Measurements from ENCODE around the gene GSTA1.
"Not testable (repeated sequence)": the region's sequence is repeated elsewhere in the genome, so short reads cannot be mapped to it uniquely, and the experiment has no call there.

- not testable (repeated sequence) for TF ChIP-seq EZH2 (IDR thresholded peaks at IDR 0.05; ENCODE audit: borderline replicate concordance); EZH2phosphoT487 (IDR thresholded peaks at IDR 0.05; ENCODE audit: low read depth, severe bottlenecking, unreplicated experiment)
- TF ChIP-seq, protein P1, sequence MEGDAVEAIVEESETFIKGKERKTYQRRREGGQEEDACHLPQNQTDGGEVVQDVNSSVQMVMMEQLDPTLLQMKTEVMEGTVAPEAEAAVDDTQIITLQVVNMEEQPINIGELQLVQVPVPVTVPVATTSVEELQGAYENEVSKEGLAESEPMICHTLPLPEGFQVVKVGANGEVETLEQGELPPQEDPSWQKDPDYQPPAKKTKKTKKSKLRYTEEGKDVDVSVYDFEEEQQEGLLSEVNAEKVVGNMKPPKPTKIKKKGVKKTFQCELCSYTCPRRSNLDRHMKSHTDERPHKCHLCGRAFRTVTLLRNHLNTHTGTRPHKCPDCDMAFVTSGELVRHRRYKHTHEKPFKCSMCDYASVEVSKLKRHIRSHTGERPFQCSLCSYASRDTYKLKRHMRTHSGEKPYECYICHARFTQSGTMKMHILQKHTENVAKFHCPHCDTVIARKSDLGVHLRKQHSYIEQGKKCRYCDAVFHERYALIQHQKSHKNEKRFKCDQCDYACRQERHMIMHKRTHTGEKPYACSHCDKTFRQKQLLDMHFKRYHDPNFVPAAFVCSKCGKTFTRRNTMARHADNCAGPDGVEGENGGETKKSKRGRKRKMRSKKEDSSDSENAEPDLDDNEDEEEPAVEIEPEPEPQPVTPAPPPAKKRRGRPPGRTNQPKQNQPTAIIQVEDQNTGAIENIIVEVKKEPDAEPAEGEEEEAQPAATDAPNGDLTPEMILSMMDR (IDR thresholded peaks at IDR 0.05; ENCODE audit: poor library complexity) = not testable (repeated sequence)
Observed at GRCh38 chr6:52757651-52758338, 45.8 kb downstream of the GSTA1 start.

Measured in hepatocyte (in vitro differentiated cells).